Activated CD8-positive, alpha-beta T cell treated with anti-CD3 and anti-CD28 coated beads for 36 hours (primary cell): ENCODE measurements around the gene RWDD3. TPM values are rescaled to one million over a fixed set of nuclear protein-coding genes. Genes with fewer than 3 reads are reported as not detected.

ENCODE experiments used
- ATAC-seq: fragments of 200-7000 bp; cut with Tn5 transposase; one replicate; pipeline ENCODE4 v1.10.0; 2021; ENCODE audit warnings: mild to moderate bottlenecking, moderate library complexity
- CTCF ChIA-PET: fragments of 350-600 bp; sonication (Branson Sonifier 250); formaldehyde crosslinking; loops from one replicate; lab custom pipeline; 2021; ENCODE audit warnings: antibody characterized with exemption; lab: Charles Lee
- POLR2A ChIA-PET: fragments of 350-600 bp; sonication (Branson Sonifier 250); formaldehyde crosslinking; loops from one replicate; lab custom pipeline; 2021; ENCODE audit warnings: antibody characterized with exemption; lab: Charles Lee
- DNase-seq: peaks from one replicate; pipeline ENCODE4 v3.0.0-alpha.2; 2020
- H3K27ac Mint-ChIP-seq: one replicate; pipeline ENCODE4 v1.8.0; 2021; ENCODE audit warnings: mild to moderate bottlenecking, mixed read lengths
- H3K27me3 Mint-ChIP-seq: one replicate; pipeline ENCODE4 v1.8.0; 2021; ENCODE audit warnings: mixed read lengths
- H3K36me3 Mint-ChIP-seq: one replicate; pipeline ENCODE4 v1.8.0; 2021; ENCODE audit warnings: low read depth, mixed read lengths
- H3K4me1 Mint-ChIP-seq: one replicate; pipeline ENCODE4 v1.8.0; 2021; ENCODE audit warnings: low read depth, mixed read lengths
- H3K4me3 Mint-ChIP-seq: one replicate; pipeline ENCODE4 v1.8.0; 2021; ENCODE audit warnings: mild to moderate bottlenecking, moderate library complexity, mixed read lengths
- H3K9me3 Mint-ChIP-seq: one replicate; pipeline ENCODE4 v1.8.0; 2021; ENCODE audit warnings: mixed read lengths
- CTCF ChIP-seq: fragments of 200-600 bp; IDR thresholded peaks from one replicate; pipeline ENCODE4 v1.8.0; 2022; ENCODE audit warnings: antibody characterized with exemption, mild to moderate bottlenecking
- intact Hi-C: fragments of 100-400 bp; cut with micrococcal nuclease; formaldehyde crosslinking; loops from one replicate; pipeline ENCODE4 v1.10.0; 2022
- total RNA-seq, 2 experiments: library from RNA; stranded (reverse); gene quantifications; one replicate each; pipeline ENCODE4 v1.2.3, GENCODE V29; 2021

The RWDD3 gene
- total RNA-seq, 2 experiments from 2014 or later = 15.2 to 17.8 TPM

GRCh38 chr1:95229706-95230105, 4.3 kb upstream of the RWDD3 start:
- intact Hi-C loops = loop anchor here (5.0 kb wide), 1 partner anchor 157 kb away; the partner anchor contains the start of gene ALG14
- ChIA-PET POLR2A (no interaction called here), CTCF (interaction anchor here (1.4 kb wide), 1 partner anchor 145 kb away, joined by 4 read pairs; no protein-coding TSS in a partner anchor)
- H3K36me3 Mint-ChIP-seq = no peaks in the 10 kb centered on the region
- H3K9me3 Mint-ChIP-seq = no peaks in the 10 kb centered on the region
- H3K27ac Mint-ChIP-seq = no peak overlapping the region
- H3K27me3 Mint-ChIP-seq = peaks cover 22% of the 10 kb centered on the region
- ATAC-seq = no peak
- TF ChIP-seq CTCF = no peak
- no peak overlapping the region for H3K4me3 Mint-ChIP-seq
- H3K4me1 Mint-ChIP-seq = peaks cover 7% of the 10 kb centered on the region
- DNase-seq = no peak

- Mint-ChIP-seq H3K4me3 (no peak overlapping the region), H3K9me3 (no peaks in the 10 kb centered on the region), H3K27ac (no peak overlapping the region), H3K27me3 (peaks cover 22% of the 10 kb centered on the region), H3K36me3 (no peaks in the 10 kb centered on the region), H3K4me1 (peaks cover 8% of the 10 kb centered on the region)
- DNase-seq (no peak), ATAC-seq (no peak)
- POLR2A ChIA-PET = no interaction called here
- intact Hi-C loops = loop anchor here (5.0 kb wide), 1 partner anchor 158 kb away; the partner anchor contains the start of gene ALG14
- no peak for TF ChIP-seq CTCF
- CTCF ChIA-PET = no interaction called here
Measured at GRCh38 chr1:95230256-95230655, 3.8 kb upstream of the RWDD3 start.

GRCh38 chr1:95230768-95231191, 3.2 kb upstream of the RWDD3 start:
- Mint-ChIP-seq H3K9me3 (no peaks in the 10 kb centered on the region), H3K4me1 (peaks cover 11% of the 10 kb centered on the region), H3K4me3 (no peak overlapping the region), H3K27me3 (peaks cover 22% of the 10 kb centered on the region), H3K27ac (no peak overlapping the region), H3K36me3 (peaks cover 3% of the 10 kb centered on the region)
- ChIA-PET POLR2A (no interaction called here), CTCF (no interaction called here)
- ATAC-seq = no peak
- DNase-seq = no peak
- intact Hi-C loops = loop anchor here (5.0 kb wide), 1 partner anchor 158 kb away; the partner anchor contains the start of gene ALG14
- no peak for TF ChIP-seq CTCF

GRCh38 chr1:95232646-95233318, 1.2 kb upstream of the RWDD3 start:
- Mint-ChIP-seq H3K4me3 (peak overlapping the region; percentile 91), H3K36me3 (peaks cover 14% of the 10 kb centered on the region), H3K4me1 (peaks cover 27% of the 10 kb centered on the region), H3K27me3 (peaks cover 16% of the 10 kb centered on the region), H3K9me3 (no peaks in the 10 kb centered on the region), H3K27ac (no peak overlapping the region)
- no peak for TF ChIP-seq CTCF
- DNase-seq (no peak), ATAC-seq (no peak)
- ChIA-PET CTCF (interaction anchor here (0.6 to 3.8 kb wide), 9 partner anchors 9 to 378 kb away, joined by 3 to 37 read pairs (median 7); partner anchors contain the start of genes ALG14 and TLCD4), POLR2A (interaction anchor here (0.8 to 1.5 kb wide), 2 partner anchors 10 to 16 kb away, joined by 3 to 4 read pairs; no protein-coding TSS in a partner anchor)
- intact Hi-C loops = loop anchor here (5.0 kb wide), 1 partner anchor 160 kb away; the partner anchor contains the start of gene ALG14

GRCh38 chr1:95233319-95233736, 682 bp upstream of the RWDD3 start:
- Mint-ChIP-seq H3K36me3 (peaks cover 16% of the 10 kb centered on the region), H3K9me3 (no peaks in the 10 kb centered on the region), H3K4me3 (peak overlapping the region; percentile 91), H3K27ac (peak overlapping the region; percentile 79), H3K4me1 (peaks cover 29% of the 10 kb centered on the region), H3K27me3 (peaks cover 16% of the 10 kb centered on the region)
- intact Hi-C loops = loop anchor here (5.0 kb wide), 1 partner anchor 161 kb away; the partner anchor contains the start of gene ALG14
- ChIA-PET POLR2A (interaction anchor here (0.8 to 1.5 kb wide), 3 partner anchors 10 to 160 kb away, joined by 3 to 4 read pairs (median 4); partner anchors contain the start of gene ALG14), CTCF (interaction anchor here (0.6 to 3.8 kb wide), 20 partner anchors 10 to 379 kb away, joined by 3 to 37 read pairs (median 4); partner anchors contain the start of genes ALG14 and TLCD4)
- ATAC-seq (no peak), DNase-seq (no peak)
- no peak for TF ChIP-seq CTCF
